Astrocyte of the cerebellum (primary cell): ENCODE results near the gene IGFL3.
"Not testable (repeated sequence)": the region's sequence is repeated elsewhere in the genome, so short reads cannot be mapped to it uniquely, and the experiment has no call there.

Experiments used
- DNase-seq: peaks from one replicate; pipeline ENCODE4 v3.0.0-alpha.2; 2011; ENCODE audit warnings: low read depth
- H3K4me3 ChIP-seq: 2 replicates; pipeline ENCODE4 v1.5.1; 2011; ENCODE audit warnings: mild to moderate bottlenecking, low read depth, low read length, moderate library complexity
- in situ Hi-C: cut with HindIII; loops from 2 replicates; pipeline ENCODE4 v1.10.0; 2017; ENCODE audit warnings: low sequenced_read_pairs
- TF ChIP-seq, protein P1 (sequence below): IDR thresholded peaks from 2 replicates; pipeline ENCODE4 v1.5.1; 2012; ENCODE audit warnings: low read length, low read depth, moderate library complexity, mild to moderate bottlenecking; ENCODE audit errors: missing control alignments

The IGFL3 gene

DNA sequence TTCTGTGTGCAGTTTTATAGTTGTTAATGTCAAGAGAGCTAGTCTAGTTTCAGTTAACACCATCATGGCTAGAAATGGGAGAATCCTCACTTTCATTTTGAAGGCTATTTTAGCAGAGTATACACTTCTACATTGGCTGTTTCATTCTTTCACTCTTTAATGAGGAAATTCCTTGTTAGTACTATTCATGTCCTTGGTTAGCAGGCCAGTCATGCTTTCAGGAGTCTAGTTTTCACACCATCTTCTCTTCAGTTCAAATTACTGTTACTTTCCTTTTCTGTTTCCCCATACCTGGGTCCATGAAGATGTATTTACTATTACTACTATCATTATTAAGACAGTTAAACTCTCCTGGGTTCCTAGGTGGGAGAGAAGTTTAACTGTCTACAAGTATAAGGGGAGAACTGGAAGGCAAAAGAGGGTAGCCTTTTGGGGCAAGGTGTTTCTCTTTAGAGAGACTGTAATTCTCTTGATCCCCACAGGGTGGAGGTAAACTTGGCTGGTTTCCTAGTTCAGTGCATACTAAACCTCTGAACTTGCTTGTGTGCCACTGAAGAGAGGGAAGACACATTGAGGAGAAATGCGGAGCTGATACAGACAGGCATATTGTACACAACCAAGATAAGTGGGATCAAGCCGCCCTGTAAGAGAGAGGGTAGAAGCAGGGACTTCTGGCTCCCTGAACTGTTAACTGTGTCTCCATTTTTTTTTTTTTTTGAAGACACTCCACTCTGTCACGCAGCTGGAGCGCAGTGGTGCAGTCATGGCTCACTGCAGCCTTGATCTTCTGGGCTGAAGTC, 42.4 kb downstream of the IGFL3 start:
- in situ Hi-C loops: no loop called here
- no peak overlapping the region for H3K4me3 ChIP-seq
- DNase-seq: peak; percentile 39
- TF ChIP-seq, protein P1, sequence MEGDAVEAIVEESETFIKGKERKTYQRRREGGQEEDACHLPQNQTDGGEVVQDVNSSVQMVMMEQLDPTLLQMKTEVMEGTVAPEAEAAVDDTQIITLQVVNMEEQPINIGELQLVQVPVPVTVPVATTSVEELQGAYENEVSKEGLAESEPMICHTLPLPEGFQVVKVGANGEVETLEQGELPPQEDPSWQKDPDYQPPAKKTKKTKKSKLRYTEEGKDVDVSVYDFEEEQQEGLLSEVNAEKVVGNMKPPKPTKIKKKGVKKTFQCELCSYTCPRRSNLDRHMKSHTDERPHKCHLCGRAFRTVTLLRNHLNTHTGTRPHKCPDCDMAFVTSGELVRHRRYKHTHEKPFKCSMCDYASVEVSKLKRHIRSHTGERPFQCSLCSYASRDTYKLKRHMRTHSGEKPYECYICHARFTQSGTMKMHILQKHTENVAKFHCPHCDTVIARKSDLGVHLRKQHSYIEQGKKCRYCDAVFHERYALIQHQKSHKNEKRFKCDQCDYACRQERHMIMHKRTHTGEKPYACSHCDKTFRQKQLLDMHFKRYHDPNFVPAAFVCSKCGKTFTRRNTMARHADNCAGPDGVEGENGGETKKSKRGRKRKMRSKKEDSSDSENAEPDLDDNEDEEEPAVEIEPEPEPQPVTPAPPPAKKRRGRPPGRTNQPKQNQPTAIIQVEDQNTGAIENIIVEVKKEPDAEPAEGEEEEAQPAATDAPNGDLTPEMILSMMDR: peak; percentile 62

DNA sequence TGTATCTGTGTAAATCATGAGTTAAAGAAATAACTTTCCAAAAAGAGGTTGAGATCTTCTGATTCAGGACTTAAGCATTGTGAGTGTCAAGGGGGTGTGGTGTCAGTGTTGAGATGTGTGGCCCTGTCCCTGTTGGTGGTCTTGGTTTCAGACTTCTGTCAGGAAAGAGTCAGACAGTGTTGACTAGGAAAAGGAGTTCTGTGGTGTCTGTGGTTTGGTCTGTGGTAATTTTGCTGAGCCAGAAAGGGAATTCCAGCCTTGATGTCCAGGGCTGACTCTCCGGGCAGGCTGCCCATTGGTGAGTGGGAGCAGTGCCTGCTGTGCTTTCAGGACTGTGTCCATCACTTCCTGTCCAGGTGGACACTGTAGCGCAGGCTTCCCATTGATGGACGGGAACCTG, 43.9 kb downstream of the IGFL3 start:
- TF ChIP-seq, protein P1: no peak
- peak; percentile 99 for DNase-seq
- in situ Hi-C loops: no loop called here
- no peak overlapping the region for H3K4me3 ChIP-seq

DNA sequence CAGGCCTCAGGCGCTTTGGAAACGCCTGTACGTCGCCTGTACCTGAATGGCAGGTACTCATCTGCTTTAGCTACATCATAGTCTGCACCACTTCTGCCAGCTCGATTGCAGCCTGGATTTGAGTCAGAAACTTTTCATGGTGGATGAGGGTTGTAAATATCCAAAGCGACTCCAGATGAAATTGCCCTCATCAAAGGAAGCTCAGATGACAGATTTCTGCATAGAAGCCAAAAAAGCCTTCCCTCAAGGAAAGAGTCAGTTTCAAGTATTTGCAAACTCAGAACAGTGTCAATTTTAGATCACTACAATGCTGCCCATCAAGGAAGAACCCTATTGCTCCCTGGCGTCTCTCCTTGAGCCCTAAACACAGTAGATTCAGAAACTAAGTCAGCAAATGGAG, 44.9 kb downstream of the IGFL3 start:
- in situ Hi-C loops: no loop called here
- no peak for DNase-seq
- TF ChIP-seq, protein P1: no peak
- no peak overlapping the region for H3K4me3 ChIP-seq

DNA sequence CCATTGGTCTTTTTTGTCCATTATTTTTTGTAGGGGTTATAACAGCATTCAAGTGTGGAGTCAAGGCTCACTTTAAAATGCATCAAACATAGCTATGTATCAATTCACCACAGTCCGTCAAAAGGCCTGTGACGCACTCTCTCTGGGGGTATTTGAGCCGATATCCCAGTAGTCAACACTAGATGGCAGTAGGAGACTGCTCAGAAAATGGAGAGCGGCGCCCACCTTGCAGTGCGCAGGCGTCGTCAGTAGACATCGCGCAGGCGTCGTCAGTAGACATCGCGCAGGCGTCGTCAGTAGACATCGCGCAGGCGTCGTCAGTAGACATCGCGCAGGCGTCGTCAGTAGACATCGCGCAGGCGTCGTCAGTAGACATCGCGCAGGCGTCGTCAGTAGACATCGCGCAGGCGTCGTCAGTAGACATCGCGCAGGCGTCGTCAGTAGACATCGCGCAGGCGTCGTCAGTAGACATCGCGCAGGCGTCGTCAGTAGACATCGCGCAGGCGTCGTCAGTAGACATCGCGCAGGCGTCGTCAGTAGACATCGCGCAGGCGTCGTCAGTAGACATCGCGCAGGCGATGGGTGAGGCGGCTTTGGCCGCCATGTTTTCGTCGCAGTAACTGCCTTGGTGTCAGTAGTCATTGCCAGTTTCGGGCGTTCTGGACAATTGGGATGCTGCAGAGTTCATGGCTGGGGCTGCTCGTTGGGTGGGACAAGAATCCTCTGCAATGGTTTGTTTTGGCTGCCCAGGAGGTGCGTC, 45.7 kb downstream of the IGFL3 start:
- TF ChIP-seq, protein P1: peak; percentile 62
- in situ Hi-C loops, H3K4me3 ChIP-seq: not testable (repeated sequence)
- DNase-seq: peak; percentile 55

DNA sequence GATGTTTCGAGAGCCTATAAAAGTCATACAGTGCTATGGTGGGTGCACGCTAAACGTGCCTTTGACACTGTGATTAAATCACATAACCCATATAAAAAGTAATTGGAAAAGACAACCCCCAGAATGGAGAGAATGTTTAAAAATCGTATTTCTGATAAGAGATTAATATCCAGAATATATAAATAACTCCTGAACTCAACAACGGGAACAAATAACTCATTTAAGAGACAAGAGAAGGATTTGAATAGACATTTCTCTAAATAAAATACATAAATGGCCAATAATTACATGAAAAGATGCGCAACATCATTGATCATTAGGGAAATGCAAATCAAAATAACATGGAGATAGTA, 46.7 kb downstream of the IGFL3 start:
- no peak overlapping the region for H3K4me3 ChIP-seq
- TF ChIP-seq, protein P1: no peak
- no peak for DNase-seq
- in situ Hi-C loops: no loop called here

DNA sequence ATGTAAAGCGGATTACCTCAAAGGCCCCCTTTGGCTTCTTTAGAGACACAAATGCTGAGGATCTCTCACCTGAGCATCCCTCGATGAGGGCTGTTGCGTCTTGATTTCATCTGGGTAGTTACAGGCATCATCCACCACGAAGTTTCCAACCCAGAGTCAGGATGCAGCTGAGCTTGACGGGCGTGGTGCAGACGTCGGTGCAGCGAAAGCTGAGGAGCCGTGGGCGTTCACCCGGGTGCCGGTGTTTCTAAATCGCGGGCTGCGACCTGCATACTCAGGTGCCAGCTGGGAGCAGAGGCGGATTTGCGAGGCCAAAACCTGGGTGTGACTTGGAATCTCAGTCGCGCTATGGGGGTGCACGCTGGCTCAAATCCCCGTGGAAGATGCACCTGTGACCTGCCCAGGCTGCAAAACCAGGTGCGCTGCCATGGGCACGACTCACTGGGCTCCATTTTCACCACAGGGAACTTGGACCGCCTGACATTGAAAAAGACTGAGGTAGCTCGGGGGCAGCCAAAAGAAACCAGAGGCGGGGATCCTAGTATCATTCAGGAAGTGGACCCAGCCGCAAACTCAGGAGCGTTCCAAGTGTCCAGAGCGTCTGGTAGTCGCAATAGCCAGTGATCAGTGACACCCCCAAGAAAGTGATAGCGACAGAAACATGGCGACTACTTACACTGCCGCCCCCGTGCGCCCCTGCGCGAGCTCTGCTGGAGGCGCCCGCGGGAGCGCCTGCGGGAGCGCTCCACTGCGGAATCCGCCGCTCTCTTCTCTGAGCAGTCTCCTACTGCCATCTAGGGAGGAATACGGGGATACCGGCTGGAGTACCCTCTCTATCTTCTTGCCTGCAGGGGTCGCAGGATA, 47.3 kb downstream of the IGFL3 start:
- H3K4me3 ChIP-seq: peak overlapping the region; percentile 34
- TF ChIP-seq, protein P1: peak; percentile 100
- DNase-seq: peak; percentile 74
- in situ Hi-C loops: no loop called here
